Kidney epithelial cell (primary cell): ENCODE measurements around the gene PTPDC1. TPM values are rescaled to one million over a fixed set of nuclear protein-coding genes. Genes with fewer than 3 reads are reported as not detected.
A peak's percentile ranks its signal among the peaks of the same experiment; 100 is the strongest.

Experiments
- DNase-seq: peaks from one replicate; pipeline ENCODE4 v3.0.0-alpha.2; 2010; ENCODE audit warnings: low read depth
- H3K27me3 ChIP-seq: 2 replicates; pipeline ENCODE4 v1.6.0; 2011; ENCODE audit warnings: low read length; ENCODE audit not compliant: control insufficient read depth, insufficient read depth
- H3K36me3 ChIP-seq: 2 replicates; pipeline ENCODE4 v1.5.1; 2011; ENCODE audit warnings: low read length; ENCODE audit not compliant: control insufficient read depth, insufficient read depth
- H3K4me3 ChIP-seq: 2 replicates; pipeline ENCODE4 v1.5.1; 2011; ENCODE audit warnings: low read depth, mild to moderate bottlenecking, control low read depth, low read length
- total RNA-seq: library from RNA; depleted of rRNA; stranded (reverse); fragments of >200 nt; gene quantifications from 2 replicates; pipeline ENCODE4 v1.2.3, GENCODE V29; 2015
- TF ChIP-seq, protein P1 (sequence below): IDR thresholded peaks from 2 replicates; pipeline ENCODE4 v1.5.1; 2011; ENCODE audit warnings: mild to moderate bottlenecking, moderate library complexity, low read length, control low read depth, inconsistent platforms; ENCODE audit not compliant: insufficient read depth, poor library complexity, severe bottlenecking

PTPDC1 gene
- total RNA-seq, 1 donor from 2014 or later = 8.9 TPM

GRCh38 chr9:94134629-94135028 lies 50.4 kb downstream of the PTPDC1 start:
- H3K27me3 ChIP-seq = no peaks in the 10 kb centered on the region
- no peak overlapping the region for H3K4me3 ChIP-seq
- H3K36me3 ChIP-seq = no peaks in the 10 kb centered on the region
- DNase-seq = no peak
- TF ChIP-seq, protein P1, sequence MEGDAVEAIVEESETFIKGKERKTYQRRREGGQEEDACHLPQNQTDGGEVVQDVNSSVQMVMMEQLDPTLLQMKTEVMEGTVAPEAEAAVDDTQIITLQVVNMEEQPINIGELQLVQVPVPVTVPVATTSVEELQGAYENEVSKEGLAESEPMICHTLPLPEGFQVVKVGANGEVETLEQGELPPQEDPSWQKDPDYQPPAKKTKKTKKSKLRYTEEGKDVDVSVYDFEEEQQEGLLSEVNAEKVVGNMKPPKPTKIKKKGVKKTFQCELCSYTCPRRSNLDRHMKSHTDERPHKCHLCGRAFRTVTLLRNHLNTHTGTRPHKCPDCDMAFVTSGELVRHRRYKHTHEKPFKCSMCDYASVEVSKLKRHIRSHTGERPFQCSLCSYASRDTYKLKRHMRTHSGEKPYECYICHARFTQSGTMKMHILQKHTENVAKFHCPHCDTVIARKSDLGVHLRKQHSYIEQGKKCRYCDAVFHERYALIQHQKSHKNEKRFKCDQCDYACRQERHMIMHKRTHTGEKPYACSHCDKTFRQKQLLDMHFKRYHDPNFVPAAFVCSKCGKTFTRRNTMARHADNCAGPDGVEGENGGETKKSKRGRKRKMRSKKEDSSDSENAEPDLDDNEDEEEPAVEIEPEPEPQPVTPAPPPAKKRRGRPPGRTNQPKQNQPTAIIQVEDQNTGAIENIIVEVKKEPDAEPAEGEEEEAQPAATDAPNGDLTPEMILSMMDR = no peak

- DNase-seq = no peak
- Histone ChIP-seq H3K36me3 (no peaks in the 10 kb centered on the region), H3K27me3 (no peaks in the 10 kb centered on the region), H3K4me3 (no peak overlapping the region)
- TF ChIP-seq, protein P1 = no peak
Measured at GRCh38 chr9:94135222-94135621, 51.0 kb downstream of the PTPDC1 start.

GRCh38 chr9:94139672-94140417 lies 55.6 kb downstream of the PTPDC1 start:
- Histone ChIP-seq H3K27me3 (no peaks in the 10 kb centered on the region), H3K4me3 (no peak overlapping the region)

GRCh38 chr9:94140418-94140780 lies 56.1 kb downstream of the PTPDC1 start:
- DNase-seq = no peak
- H3K27me3 ChIP-seq = no peaks in the 10 kb centered on the region
- no peak overlapping the region for H3K4me3 ChIP-seq
- no peaks in the 10 kb centered on the region for H3K36me3 ChIP-seq
- TF ChIP-seq, protein P1 = no peak

More at GRCh38 chr9:94139672-94140417, 55.6 kb downstream of the PTPDC1 start:
- DNase-seq = peak; percentile 76
- H3K36me3 ChIP-seq = no peaks in the 10 kb centered on the region
- TF ChIP-seq, protein P1 = no peak

DNA sequence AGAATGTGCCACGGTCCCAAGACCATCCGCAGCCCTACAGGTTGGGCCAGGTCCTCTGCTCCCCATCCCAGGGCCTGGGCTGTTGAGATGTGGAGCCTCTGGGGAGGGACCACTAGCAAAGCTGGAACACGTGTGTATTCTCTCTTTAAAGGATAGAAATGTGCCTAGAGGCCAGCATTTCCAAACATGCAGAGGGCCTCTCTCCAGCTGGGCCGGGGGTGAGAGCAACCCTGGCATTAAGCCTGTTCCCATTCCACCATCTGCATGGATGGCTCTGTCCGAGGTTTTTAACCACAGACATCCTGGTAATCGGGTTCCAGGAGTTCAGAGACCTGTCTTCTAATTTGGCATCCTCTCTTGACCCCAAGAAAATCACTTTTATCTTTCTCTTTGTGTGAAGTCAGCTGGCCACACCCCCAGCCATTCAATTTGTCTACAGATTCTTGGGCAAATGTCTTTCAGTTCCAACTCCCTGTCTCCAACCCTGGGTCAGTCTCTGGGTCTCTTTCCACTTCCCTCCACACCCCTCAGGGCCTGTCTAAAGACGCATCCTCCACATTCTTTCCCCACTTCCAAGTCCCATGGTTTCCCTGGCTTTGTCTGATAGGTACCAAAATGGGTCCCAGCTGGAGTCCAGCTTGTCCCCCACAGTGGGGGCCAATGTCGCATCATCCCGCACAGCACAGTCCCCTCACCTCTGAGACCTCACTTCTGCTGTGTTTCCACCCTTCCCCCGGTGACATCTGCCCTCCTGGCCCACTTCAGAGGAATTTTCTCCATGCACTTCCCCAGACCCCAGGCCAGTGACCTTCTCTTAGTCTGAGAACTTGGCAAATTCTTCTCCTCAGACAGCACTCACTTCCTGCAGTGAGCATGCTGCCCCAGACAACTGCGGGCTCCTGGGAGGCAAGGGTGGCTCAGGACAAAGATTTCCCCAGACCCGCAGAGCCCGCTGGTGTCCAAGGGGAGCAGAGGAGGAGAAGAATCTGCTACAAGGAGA lies 56.8 kb downstream of the PTPDC1 start:
- TF ChIP-seq, protein P1 = no peak
- H3K4me3 ChIP-seq = no peak overlapping the region
- DNase-seq = no peak
- H3K36me3 ChIP-seq = no peaks in the 10 kb centered on the region
- H3K27me3 ChIP-seq = no peaks in the 10 kb centered on the region
